Fibroblast of villous mesenchyme (primary cell): ENCODE data around the gene OR13H1. TPM values are rescaled to one million over a fixed set of nuclear protein-coding genes. Genes with fewer than 3 reads are reported as not detected.
A peak's percentile ranks its signal among the peaks of the same experiment; 100 is the strongest.

Experiments used
- DNase-seq: peaks from one replicate; pipeline ENCODE4 v3.0.0-alpha.2; 2010; ENCODE audit warnings: low read depth
- H3K4me3 ChIP-seq: 2 replicates; pipeline ENCODE4 v1.5.1; 2011; ENCODE audit warnings: low read depth, mild to moderate bottlenecking, low read length
- CTCF ChIP-seq: IDR thresholded peaks from 2 replicates; pipeline ENCODE4 v1.5.1; 2012; ENCODE audit warnings: low read depth, mild to moderate bottlenecking, low read length; ENCODE audit not compliant: insufficient read depth
- total RNA-seq: library from RNA; depleted of rRNA; stranded (reverse); fragments of >200 nt; gene quantifications from 2 replicates; pipeline ENCODE4 v1.2.3, GENCODE V29; 2012

Gene OR13H1
- total RNA-seq, 1 donor: not detected

GRCh38 chrX:131577999-131578734, 34.3 kb downstream of the OR13H1 start:
- peak overlapping the region; percentile 62 for H3K4me3 ChIP-seq
- peak; percentile 10 for DNase-seq
- TF ChIP-seq CTCF: no peak

- peak overlapping the region; percentile 62 for H3K4me3 ChIP-seq
- DNase-seq: peak; percentile 20
These were observed 35.0 kb downstream of the OR13H1 start for GRCh38 chrX:131578735-131579367.

GRCh38 chrX:131588995-131589394, 45.1 kb downstream of the OR13H1 start:
- TF ChIP-seq CTCF: no peak
- H3K4me3 ChIP-seq: no peak overlapping the region
- DNase-seq: peak; percentile 81
